HEK293 (cell line): Measurements from ENCODE around the gene TDRD9.

ENCODE experiments used
- CTCF ChIA-PET: fragments of 350-600 bp; formaldehyde crosslinking; extraction: SDS; loops from one replicate; lab custom pipeline; 2021; ENCODE audit warnings: antibody characterized with exemption; lab: Yijun Ruan, JAX
- POLR2A ChIA-PET: fragments of 300-600 bp; formaldehyde crosslinking; extraction: SDS; loops from one replicate; lab custom pipeline; 2020; ENCODE audit warnings: antibody characterized with exemption, inconsistent platforms; lab: Yijun Ruan, JAX
- H3K27ac ChIP-seq: fragments of 200-500 bp; sonication (Bioruptor generic); 2 replicates; pipeline ENCODE4 v1.5.1; 2014; ENCODE audit warnings: low read depth, low read length, control low read depth, inconsistent platforms; ENCODE audit errors: extremely low read depth
- H3K36me3 ChIP-seq, 2 experiments: fragments of 200-500 bp in 1 of 2; sonication (Bioruptor generic) in 1 of 2; 1 replicate in 1 of 2; 2 replicates in 1 of 2; pipeline ENCODE4 v1.5.1; 2014 to 2017; ENCODE audit warnings: inconsistent platforms in 2 of 2, low read length in 2 of 2; ENCODE audit not compliant: control insufficient read depth in 2 of 2, insufficient read depth in 1 of 2
- H3K4me1 ChIP-seq: fragments of 200-500 bp; sonication (Bioruptor generic); 2 replicates; pipeline ENCODE4 v1.5.1; 2014; ENCODE audit warnings: mild to moderate bottlenecking, low read length, inconsistent platforms; ENCODE audit not compliant: control insufficient read depth, insufficient read depth
- H3K4me3 ChIP-seq: 2 replicates; pipeline ENCODE4 v1.5.1; 2011; ENCODE audit warnings: low read depth, mild to moderate bottlenecking, control low read depth, low read length, moderate library complexity
- H3K9me3 ChIP-seq: fragments of 200-500 bp; sonication (Bioruptor generic); 2 replicates; pipeline ENCODE4 v1.5.1; 2014; ENCODE audit warnings: low read depth, low read length, inconsistent platforms; ENCODE audit not compliant: control insufficient read depth, insufficient read depth
- FEZF1 ChIP-seq: fragments of 450-650 bp; formaldehyde crosslinking; IDR thresholded peaks from 2 replicates; pipeline ENCODE4 v1.5.1; 2016; ENCODE audit warnings: missing biosample characterization, missing genetic modification characterization
- GLI4 ChIP-seq: fragments of 450-650 bp; formaldehyde crosslinking; IDR thresholded peaks from 2 replicates; pipeline ENCODE4 v1.5.1; 2016; ENCODE audit warnings: missing biosample characterization, missing genetic modification characterization
- HOXA7 ChIP-seq: sonication (generic); formaldehyde crosslinking; IDR thresholded peaks from 2 replicates; pipeline ENCODE4 v1.8.1; 2022; ENCODE audit warnings: missing genetic modification reagents, borderline replicate concordance
- MYNN ChIP-seq: fragments of 450-650 bp; formaldehyde crosslinking; IDR thresholded peaks from 2 replicates; pipeline ENCODE4 v1.5.1; 2016; ENCODE audit warnings: missing biosample characterization, missing genetic modification characterization, borderline replicate concordance
- SP2 ChIP-seq: fragments of 450-650 bp; formaldehyde crosslinking; IDR thresholded peaks from 2 replicates; pipeline ENCODE4 v1.5.1; 2016; ENCODE audit warnings: missing biosample characterization, missing genetic modification characterization
- ZBTB1 ChIP-seq: fragments of 450-650 bp; formaldehyde crosslinking; IDR thresholded peaks from 2 replicates; pipeline ENCODE4 v1.5.1; 2016; ENCODE audit warnings: missing biosample characterization, missing genetic modification characterization
- ZBTB17 ChIP-seq: fragments of 450-650 bp; formaldehyde crosslinking; IDR thresholded peaks from 2 replicates; pipeline ENCODE4 v1.5.1; 2016; ENCODE audit warnings: missing biosample characterization, missing genetic modification characterization
- ZNF211 ChIP-seq: fragments of 450-650 bp; formaldehyde crosslinking; IDR thresholded peaks from 2 replicates; pipeline ENCODE4 v1.5.1; 2016; ENCODE audit warnings: low read depth, missing biosample characterization, missing genetic modification characterization
- ZNF221 ChIP-seq: fragments of 450-650 bp; formaldehyde crosslinking; IDR thresholded peaks from 2 replicates; pipeline ENCODE4 v1.5.1; 2017; ENCODE audit warnings: missing biosample characterization, missing genetic modification characterization, borderline replicate concordance
- ZNF239 ChIP-seq: fragments of 450-650 bp; formaldehyde crosslinking; IDR thresholded peaks from 2 replicates; pipeline ENCODE4 v1.5.1; 2016; ENCODE audit warnings: missing biosample characterization, missing genetic modification characterization
- ZNF274 ChIP-seq, 2 experiments: fragments of 200-500 bp in 1 of 2; fragments of 450-650 bp in 1 of 2; sonication (Bioruptor generic) in 1 of 2; formaldehyde crosslinking in 1 of 2; IDR thresholded peaks; 2 replicates each; pipeline versions ENCODE4 v1.5.1 to v1.6.1; 2014 to 2016; ENCODE audit warnings: borderline replicate concordance in 1 of 2, inconsistent platforms in 1 of 2, low read length in 1 of 2, missing biosample characterization in 1 of 2, missing genetic modification characterization in 1 of 2
- ZNF394 ChIP-seq: fragments of 450-650 bp; formaldehyde crosslinking; IDR thresholded peaks from 2 replicates; pipeline ENCODE4 v1.5.1; 2016; ENCODE audit warnings: missing biosample characterization, missing genetic modification characterization, mild to moderate bottlenecking, moderate library complexity, borderline replicate concordance
- ZNF629 ChIP-seq: fragments of 450-650 bp; formaldehyde crosslinking; IDR thresholded peaks from 2 replicates; pipeline ENCODE4 v1.5.1; 2017; ENCODE audit warnings: missing biosample characterization, missing genetic modification characterization
- ZNF707 ChIP-seq: fragments of 450-650 bp; formaldehyde crosslinking; IDR thresholded peaks from 2 replicates; pipeline ENCODE4 v1.5.1; 2016; ENCODE audit warnings: missing biosample characterization, missing genetic modification characterization
- ZNF747 ChIP-seq: fragments of 450-650 bp; formaldehyde crosslinking; IDR thresholded peaks from 2 replicates; pipeline ENCODE4 v1.5.1; 2016; ENCODE audit warnings: missing biosample characterization, missing genetic modification characterization
- TF ChIP-seq, protein P1 (sequence below): fragments of 450-650 bp; formaldehyde crosslinking; IDR thresholded peaks from 2 replicates; pipeline ENCODE4 v1.5.1; 2016; ENCODE audit warnings: missing biosample characterization, missing genetic modification characterization
- TF ChIP-seq, protein P2 (sequence below): fragments of 450-650 bp; IDR thresholded peaks from 2 replicates; pipeline ENCODE4 v1.5.1; 2018; ENCODE audit warnings: missing biosample characterization, mild to moderate bottlenecking, missing genetic modification characterization
- TF ChIP-seq, protein P3 (sequence below): fragments of 450-650 bp; formaldehyde crosslinking; IDR thresholded peaks from 2 replicates; pipeline ENCODE4 v1.5.1; 2016; ENCODE audit warnings: missing biosample characterization, missing genetic modification characterization
- TF ChIP-seq, protein P4 (sequence below): fragments of 450-650 bp; formaldehyde crosslinking; optimal IDR thresholded peaks from 2 replicates; pipeline ENCODE3; 2016; ENCODE audit warnings: missing biosample characterization, mild to moderate bottlenecking, missing genetic modification characterization

The TDRD9 gene

DNA sequence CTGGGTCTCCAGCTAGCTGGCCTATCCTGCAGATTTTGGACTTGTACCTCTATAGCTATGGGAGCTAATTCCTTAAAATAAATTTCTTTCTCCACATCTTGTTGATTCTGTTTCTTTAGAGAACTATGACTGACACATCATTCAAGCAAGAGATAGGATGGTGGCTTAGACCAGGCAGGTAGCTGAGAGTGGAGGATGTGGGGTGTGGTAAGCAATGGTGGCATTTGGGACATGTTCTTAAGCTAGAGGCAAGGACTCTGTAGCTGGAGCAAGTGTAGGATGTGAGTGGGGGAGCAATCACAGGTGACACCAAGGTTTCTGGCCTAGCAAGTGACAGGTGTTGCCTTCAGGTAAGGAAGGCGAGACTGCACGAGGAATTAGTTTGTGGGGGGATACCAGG is 6.8 kb downstream of the TDRD9 start (continued):
- TF ChIP-seq FEZF1 (tag by site-specific recombination) (no peak), ZNF274 (IDR thresholded peaks at IDR 0.05; ENCODE audit: low read length) (no peak), ZNF274 (tag by site-specific recombination; IDR thresholded peaks at IDR 0.05; ENCODE audit: borderline replicate concordance) (no peak)

DNA sequence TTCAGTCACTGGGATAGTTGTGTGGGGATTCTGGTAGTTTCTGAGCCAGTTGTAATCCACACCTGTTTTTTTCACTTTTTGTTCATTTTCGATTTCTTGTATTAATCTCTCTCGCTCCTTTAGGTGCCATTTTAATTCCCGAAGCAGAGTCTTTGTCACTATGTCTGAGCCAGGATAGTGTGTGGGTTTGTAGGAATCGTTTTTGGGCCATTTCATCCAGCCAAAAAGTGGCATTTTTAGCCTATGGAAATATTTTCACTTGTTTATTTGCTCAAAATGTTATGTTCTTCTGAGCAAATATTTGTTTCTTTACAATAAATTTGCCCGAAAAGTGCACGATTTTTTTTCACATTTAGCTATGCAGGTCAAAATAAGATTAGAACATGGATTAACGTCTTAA is 13.2 kb downstream of the TDRD9 start:
- Histone ChIP-seq H3K4me1 (peaks cover 5% of the 10 kb centered on the region; the same call in 1 of the 2 replicates), H3K9me3 (no peaks in the 10 kb centered on the region), H3K4me3 (no peak overlapping the region), H3K27ac (no peak overlapping the region), H3K36me3 (no peaks in the 10 kb centered on the region)
- POLR2A ChIA-PET, result no interaction called here
- TF ChIP-seq, protein P1, sequence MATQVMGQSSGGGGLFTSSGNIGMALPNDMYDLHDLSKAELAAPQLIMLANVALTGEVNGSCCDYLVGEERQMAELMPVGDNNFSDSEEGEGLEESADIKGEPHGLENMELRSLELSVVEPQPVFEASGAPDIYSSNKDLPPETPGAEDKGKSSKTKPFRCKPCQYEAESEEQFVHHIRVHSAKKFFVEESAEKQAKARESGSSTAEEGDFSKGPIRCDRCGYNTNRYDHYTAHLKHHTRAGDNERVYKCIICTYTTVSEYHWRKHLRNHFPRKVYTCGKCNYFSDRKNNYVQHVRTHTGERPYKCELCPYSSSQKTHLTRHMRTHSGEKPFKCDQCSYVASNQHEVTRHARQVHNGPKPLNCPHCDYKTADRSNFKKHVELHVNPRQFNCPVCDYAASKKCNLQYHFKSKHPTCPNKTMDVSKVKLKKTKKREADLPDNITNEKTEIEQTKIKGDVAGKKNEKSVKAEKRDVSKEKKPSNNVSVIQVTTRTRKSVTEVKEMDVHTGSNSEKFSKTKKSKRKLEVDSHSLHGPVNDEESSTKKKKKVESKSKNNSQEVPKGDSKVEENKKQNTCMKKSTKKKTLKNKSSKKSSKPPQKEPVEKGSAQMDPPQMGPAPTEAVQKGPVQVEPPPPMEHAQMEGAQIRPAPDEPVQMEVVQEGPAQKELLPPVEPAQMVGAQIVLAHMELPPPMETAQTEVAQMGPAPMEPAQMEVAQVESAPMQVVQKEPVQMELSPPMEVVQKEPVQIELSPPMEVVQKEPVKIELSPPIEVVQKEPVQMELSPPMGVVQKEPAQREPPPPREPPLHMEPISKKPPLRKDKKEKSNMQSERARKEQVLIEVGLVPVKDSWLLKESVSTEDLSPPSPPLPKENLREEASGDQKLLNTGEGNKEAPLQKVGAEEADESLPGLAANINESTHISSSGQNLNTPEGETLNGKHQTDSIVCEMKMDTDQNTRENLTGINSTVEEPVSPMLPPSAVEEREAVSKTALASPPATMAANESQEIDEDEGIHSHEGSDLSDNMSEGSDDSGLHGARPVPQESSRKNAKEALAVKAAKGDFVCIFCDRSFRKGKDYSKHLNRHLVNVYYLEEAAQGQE (tag by site-specific recombination), result no peak
- no peak for TF ChIP-seq ZNF221 (tag by site-specific recombination)
- TF ChIP-seq, protein P2, sequence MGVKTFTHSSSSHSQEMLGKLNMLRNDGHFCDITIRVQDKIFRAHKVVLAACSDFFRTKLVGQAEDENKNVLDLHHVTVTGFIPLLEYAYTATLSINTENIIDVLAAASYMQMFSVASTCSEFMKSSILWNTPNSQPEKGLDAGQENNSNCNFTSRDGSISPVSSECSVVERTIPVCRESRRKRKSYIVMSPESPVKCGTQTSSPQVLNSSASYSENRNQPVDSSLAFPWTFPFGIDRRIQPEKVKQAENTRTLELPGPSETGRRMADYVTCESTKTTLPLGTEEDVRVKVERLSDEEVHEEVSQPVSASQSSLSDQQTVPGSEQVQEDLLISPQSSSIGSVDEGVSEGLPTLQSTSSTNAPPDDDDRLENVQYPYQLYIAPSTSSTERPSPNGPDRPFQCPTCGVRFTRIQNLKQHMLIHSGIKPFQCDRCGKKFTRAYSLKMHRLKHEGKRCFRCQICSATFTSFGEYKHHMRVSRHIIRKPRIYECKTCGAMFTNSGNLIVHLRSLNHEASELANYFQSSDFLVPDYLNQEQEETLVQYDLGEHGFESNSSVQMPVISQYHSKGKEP, result no peak
- no peak for TF ChIP-seq ZNF211 (tag by site-specific recombination)
- TF ChIP-seq, protein P3, sequence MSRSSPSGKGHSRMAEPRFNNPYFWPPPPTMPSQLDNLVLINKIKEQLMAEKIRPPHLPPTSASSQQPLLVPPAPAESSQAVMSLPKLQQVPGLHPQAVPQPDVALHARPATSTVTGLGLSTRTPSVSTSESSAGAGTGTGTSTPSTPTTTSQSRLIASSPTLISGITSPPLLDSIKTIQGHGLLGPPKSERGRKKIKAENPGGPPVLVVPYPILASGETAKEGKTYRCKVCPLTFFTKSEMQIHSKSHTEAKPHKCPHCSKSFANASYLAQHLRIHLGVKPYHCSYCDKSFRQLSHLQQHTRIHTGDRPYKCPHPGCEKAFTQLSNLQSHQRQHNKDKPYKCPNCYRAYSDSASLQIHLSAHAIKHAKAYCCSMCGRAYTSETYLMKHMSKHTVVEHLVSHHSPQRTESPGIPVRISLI (tag by site-specific recombination), result no peak
- no peak for TF ChIP-seq ZBTB17 (tag by site-specific recombination)
- no peak for TF ChIP-seq ZNF707
- no peak for TF ChIP-seq ZNF747 (tag by site-specific recombination)
- TF ChIP-seq MYNN (tag by site-specific recombination), result no peak
- TF ChIP-seq GLI4 (tag by site-specific recombination), result no peak
- no peak for TF ChIP-seq ZNF239 (tag by site-specific recombination)
- no peak for TF ChIP-seq SP2 (tag by site-specific recombination)
- no peak for TF ChIP-seq ZNF394 (tag by site-specific recombination)
- no peak for TF ChIP-seq ZNF629 (tag by site-specific recombination)
- no peak for TF ChIP-seq HOXA7 (CRISPR knock-in tag)
- TF ChIP-seq, protein P4, sequence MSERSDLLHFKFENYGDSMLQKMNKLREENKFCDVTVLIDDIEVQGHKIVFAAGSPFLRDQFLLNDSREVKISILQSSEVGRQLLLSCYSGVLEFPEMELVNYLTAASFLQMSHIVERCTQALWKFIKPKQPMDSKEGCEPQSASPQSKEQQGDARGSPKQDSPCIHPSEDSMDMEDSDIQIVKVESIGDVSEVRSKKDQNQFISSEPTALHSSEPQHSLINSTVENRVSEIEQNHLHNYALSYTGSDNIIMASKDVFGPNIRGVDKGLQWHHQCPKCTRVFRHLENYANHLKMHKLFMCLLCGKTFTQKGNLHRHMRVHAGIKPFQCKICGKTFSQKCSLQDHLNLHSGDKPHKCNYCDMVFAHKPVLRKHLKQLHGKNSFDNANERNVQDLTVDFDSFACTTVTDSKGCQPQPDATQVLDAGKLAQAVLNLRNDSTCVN (tag by site-specific recombination), result no peak
- no peak for TF ChIP-seq ZBTB1 (tag by site-specific recombination)
- CTCF ChIA-PET, result interaction anchor here (0.7 to 1.4 kb wide), 4 partner anchors 38 to 134 kb away, joined by 3 to 6 read pairs (median 4); no protein-coding TSS in a partner anchor
